Subcutaneous abdominal adipose tissue (tissue), 5 donors: ENCODE data around the gene KNL1.

ENCODE experiments used
- H3K27ac ChIP-seq: one replicate; pipeline ENCODE4 v1.7.0; 2013; ENCODE audit warnings: low read depth, mild to moderate bottlenecking, inconsistent platforms, low read length, moderate library complexity
- H3K27me3 ChIP-seq, 5 donors: one replicate each; pipeline ENCODE4 v1.7.0; 2013; ENCODE audit warnings: low read length in 5 of 5, inconsistent platforms in 1 of 5; ENCODE audit not compliant: control insufficient read depth in 5 of 5, insufficient read depth in 4 of 5
- H3K36me3 ChIP-seq, 5 donors: one replicate each; pipeline ENCODE4 v1.7.0; 2013; ENCODE audit warnings: low read length in 5 of 5; ENCODE audit not compliant: control insufficient read depth in 5 of 5, insufficient read depth in 5 of 5
- H3K4me1 ChIP-seq, 5 donors: one replicate each; pipeline ENCODE4 v1.7.0; 2013; ENCODE audit warnings: low read length in 5 of 5, mild to moderate bottlenecking in 3 of 5, moderate library complexity in 1 of 5; ENCODE audit not compliant: control insufficient read depth in 5 of 5, insufficient read depth in 5 of 5
- H3K4me3 ChIP-seq, 5 donors: one replicate each; pipeline ENCODE4 v1.7.0; 2013; ENCODE audit warnings: low read length in 5 of 5, low read depth in 1 of 5
- H3K9ac ChIP-seq, 5 donors: one replicate each; pipeline ENCODE4 v1.7.0; 2013; ENCODE audit warnings: low read length in 5 of 5, mild to moderate bottlenecking in 4 of 5, moderate library complexity in 3 of 5
- H3K9me3 ChIP-seq, 5 donors: one replicate each; pipeline ENCODE4 v1.7.0; 2013; ENCODE audit warnings: low read length in 5 of 5; ENCODE audit not compliant: control insufficient read depth in 5 of 5
- donor health status: healthy.
- donor health status: healthy.
- donor health status: healthy.
- donor health status: healthy.
- donor health status: healthy.

The KNL1 gene

DNA sequence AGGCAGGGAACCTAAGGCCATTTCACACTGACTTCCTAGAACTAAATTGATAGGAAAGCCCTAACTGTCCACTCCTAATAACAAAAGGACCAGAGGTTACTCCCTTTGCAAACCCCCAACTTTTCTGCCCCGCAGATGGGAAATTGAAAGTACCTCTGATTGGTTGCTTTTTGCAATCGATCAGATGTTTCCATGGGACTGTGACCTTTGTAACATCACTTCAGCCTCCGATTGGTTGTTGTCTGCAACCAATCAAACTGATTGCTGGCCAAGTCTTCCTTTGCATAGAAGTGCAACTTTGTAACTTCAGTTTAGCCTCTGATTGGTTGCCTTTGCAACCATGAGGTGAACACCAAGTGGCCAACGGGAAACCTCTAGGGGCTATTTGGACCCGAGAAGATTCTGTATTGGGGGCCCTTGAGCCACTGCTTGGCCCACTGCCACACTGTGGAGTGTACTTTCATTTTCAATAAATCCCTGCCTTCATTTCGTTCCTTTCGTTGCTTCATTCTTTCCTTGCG lies 11.3 kb upstream of the KNL1 start:
- H3K36me3 ChIP-seq, result no peaks in the 10 kb centered on the region
- peak overlapping the region; percentile 7 for H3K27ac ChIP-seq
- no peaks in the 10 kb centered on the region for H3K27me3 ChIP-seq
- peak overlapping the region in 2 of 5 donors; percentile 46 to 68 for H3K9ac ChIP-seq
- no peaks in the 10 kb centered on the region for H3K9me3 ChIP-seq
- peak overlapping the region; percentile 68 to 77 (median 70) for H3K4me3 ChIP-seq
- peaks cover 0 to 9% (median 6%) of the 10 kb centered on the region in 5 donors for H3K4me1 ChIP-seq

DNA sequence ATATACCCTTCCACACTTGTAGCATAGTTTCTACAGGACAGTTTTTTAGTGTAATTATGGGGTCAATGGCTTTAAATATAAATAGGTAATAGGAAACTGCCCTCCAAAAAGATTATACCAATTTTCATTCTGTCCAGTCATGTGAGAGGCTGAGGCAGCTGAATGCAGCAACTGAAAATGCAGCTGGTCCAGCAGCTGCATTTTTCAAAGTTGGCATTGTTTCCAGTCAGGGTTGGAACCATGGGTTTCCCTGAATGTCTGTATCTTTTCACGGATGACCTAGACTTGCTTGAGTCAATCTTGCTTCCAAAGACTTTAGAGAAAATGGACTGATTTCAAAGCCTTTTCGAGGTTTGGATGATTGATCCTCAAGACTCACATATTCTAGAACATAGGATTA lies 9.9 kb upstream of the KNL1 start:
- no peak overlapping the region for H3K9ac ChIP-seq
- H3K27me3 ChIP-seq, result no peaks in the 10 kb centered on the region
- peaks cover 0 to 9% (median 6%) of the 10 kb centered on the region in 5 donors for H3K4me1 ChIP-seq
- no peaks in the 10 kb centered on the region for H3K9me3 ChIP-seq
- H3K27ac ChIP-seq, result no peak overlapping the region
- H3K36me3 ChIP-seq, result no peaks in the 10 kb centered on the region
- no peak overlapping the region for H3K4me3 ChIP-seq

DNA sequence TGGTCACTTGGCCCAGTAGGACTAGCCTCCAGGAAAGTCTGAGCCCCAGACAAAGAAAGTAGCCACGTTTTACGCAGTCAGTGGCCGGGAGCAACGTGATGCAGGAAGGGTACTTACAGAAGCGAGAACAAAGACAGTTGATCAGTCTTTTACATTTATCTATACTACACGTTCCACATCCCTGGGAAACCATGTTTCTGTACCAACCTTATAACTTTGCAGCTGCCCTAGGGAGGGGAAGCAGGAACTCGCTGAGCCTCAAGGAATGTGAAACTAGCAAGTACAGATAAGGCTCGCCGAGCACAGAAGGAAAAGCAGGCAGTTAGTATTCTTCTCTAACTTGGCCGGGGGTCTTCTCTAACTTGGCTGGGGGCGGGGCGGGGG lies 3.4 kb upstream of the KNL1 start:
- Histone ChIP-seq H3K9me3 (no peaks in the 10 kb centered on the region), H3K4me3 (peak overlapping the region in 1 of 5 donors; percentile 2), H3K4me1 (peaks cover 2 to 16% (median 11%) of the 10 kb centered on the region in 5 donors), H3K27me3 (no peaks in the 10 kb centered on the region), H3K27ac (no peak overlapping the region), H3K36me3 (no peaks in the 10 kb centered on the region), H3K9ac (no peak overlapping the region)

DNA sequence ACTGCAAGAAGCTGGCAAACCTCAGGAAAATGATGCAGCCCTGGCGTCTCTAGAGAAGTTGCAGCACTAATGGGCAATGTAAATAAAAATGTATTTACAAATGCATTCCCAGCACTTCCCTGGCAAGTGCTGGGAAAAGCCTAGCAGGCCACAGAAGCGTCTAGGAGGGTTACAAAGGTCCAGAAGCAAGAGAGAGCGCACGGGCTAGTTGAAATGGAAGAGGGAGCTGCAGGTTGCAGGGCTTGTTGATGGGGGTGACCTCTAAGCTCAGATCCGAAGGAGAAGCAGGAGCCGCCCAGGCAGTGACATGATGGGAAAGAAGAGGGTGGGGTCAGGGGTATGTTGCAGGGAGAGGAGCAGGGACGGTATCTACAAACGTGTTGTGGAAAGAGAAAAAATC lies 2.7 kb upstream of the KNL1 start:
- H3K9ac ChIP-seq, result no peak overlapping the region
- H3K4me1 ChIP-seq, result peaks cover 2 to 16% (median 11%) of the 10 kb centered on the region in 5 donors
- H3K9me3 ChIP-seq, result no peaks in the 10 kb centered on the region
- H3K27me3 ChIP-seq, result no peaks in the 10 kb centered on the region
- H3K36me3 ChIP-seq, result no peaks in the 10 kb centered on the region
- H3K27ac ChIP-seq, result no peak overlapping the region
- H3K4me3 ChIP-seq, result no peak overlapping the region

DNA sequence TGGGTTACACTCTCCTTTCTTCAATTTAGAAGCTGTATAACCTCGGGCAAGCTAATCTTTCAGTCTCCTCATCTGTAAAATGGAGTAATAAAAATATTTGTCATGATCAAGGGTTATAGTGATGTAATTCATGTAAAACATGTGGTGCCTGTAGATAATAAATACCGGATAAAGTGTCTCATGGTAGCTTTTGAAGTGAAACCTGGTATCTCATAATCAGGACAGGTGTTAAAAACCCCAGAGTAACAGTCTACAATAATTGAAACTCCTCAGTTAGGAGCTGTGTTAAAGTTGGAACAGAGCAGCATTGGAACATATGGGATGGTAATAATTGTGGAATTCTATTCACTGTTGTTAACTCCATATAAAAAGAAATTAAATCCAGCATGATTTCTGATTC lies 884 bp upstream of the KNL1 start:
- Histone ChIP-seq H3K9me3 (no peaks in the 10 kb centered on the region), H3K27ac (no peak overlapping the region)

DNA sequence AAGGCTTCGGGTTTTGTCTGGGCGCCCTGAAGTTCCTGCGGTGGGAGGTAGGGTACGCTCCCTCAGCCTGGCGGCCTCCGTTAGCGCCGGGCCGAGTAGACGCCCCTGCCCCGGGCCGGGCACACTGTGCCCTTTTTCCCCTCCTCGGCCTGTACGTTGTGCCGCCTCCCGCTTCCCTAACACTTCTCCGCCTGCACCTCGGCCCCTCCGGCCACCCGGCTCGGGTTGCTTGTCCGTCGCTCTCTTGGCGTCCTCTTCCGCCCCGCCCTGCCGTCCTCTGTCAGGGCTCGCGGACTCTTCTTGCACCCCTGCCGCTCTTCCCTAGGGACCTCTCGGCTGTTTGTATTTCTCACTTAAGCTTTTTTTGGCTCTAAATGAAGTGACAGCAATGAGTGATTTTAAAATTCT lies 384 bp downstream of the KNL1 start:
- Histone ChIP-seq H3K9me3 (no peaks in the 10 kb centered on the region), H3K36me3 (no peaks in the 10 kb centered on the region), H3K4me3 (peak overlapping the region; percentile 75 to 92 (median 89)), H3K27ac (peak overlapping the region; percentile 80), H3K9ac (peak overlapping the region in 4 of 5 donors; percentile 83 to 91 (median 86)), H3K27me3 (no peaks in the 10 kb centered on the region), H3K4me1 (peaks cover 2 to 16% (median 11%) of the 10 kb centered on the region in 5 donors)

More for the DNA sequence above, 884 bp upstream of the KNL1 start:
- no peaks in the 10 kb centered on the region for H3K36me3 ChIP-seq
- peaks cover 2 to 16% (median 11%) of the 10 kb centered on the region in 5 donors for H3K4me1 ChIP-seq
- H3K9ac ChIP-seq, result no peak overlapping the region
- H3K4me3 ChIP-seq, result no peak overlapping the region
- no peaks in the 10 kb centered on the region for H3K27me3 ChIP-seq

DNA sequence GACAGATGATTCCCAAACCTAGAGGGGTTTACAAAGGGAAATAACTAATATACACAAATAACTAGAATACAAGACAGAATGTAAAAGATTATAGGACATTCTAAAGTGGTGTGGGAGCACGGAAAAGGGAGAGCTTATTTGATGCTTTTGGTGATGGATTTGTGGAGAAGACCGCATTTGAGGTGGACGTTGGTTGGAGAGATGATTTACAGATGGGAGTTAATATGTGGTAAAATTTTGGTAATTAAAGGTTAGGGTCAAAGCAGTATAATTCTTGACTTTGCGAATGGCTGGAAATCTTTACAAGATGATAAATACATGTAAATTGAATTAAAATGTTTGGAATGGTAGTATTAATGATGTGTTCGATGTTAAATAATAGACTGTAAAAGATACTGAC lies 1.2 kb downstream of the KNL1 start:
- Histone ChIP-seq H3K36me3 (no peaks in the 10 kb centered on the region), H3K27ac (no peak overlapping the region), H3K9ac (peak overlapping the region in 2 of 5 donors; percentile 48 to 83), H3K4me3 (peak overlapping the region in 1 of 5 donors; percentile 82), H3K27me3 (no peaks in the 10 kb centered on the region), H3K9me3 (no peaks in the 10 kb centered on the region), H3K4me1 (peaks cover 0 to 14% (median 11%) of the 10 kb centered on the region in 5 donors)

DNA sequence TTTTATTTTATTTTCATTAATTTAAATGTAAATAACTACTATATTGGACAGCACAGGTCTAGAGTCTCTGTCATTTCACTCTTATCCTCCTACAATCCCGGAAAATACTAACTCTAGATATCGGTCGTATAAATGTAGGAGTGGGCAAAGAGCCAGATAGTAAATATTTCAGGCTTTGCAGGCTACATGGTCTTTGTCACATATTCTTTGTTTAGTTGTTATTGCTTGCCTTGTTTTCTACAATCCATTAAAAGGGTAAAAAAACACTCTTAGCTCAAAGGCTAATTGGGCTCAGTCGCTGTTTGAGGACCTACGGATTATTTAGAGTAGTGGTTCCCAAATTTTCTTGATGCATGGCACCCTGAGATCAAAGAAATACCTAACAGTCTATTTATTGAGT lies 1.7 kb downstream of the KNL1 start:
- Histone ChIP-seq H3K27me3 (no peaks in the 10 kb centered on the region), H3K36me3 (no peaks in the 10 kb centered on the region), H3K4me1 (peaks cover 0 to 14% (median 11%) of the 10 kb centered on the region in 5 donors), H3K27ac (no peak overlapping the region), H3K9ac (no peak overlapping the region), H3K4me3 (no peak overlapping the region), H3K9me3 (no peaks in the 10 kb centered on the region)

DNA sequence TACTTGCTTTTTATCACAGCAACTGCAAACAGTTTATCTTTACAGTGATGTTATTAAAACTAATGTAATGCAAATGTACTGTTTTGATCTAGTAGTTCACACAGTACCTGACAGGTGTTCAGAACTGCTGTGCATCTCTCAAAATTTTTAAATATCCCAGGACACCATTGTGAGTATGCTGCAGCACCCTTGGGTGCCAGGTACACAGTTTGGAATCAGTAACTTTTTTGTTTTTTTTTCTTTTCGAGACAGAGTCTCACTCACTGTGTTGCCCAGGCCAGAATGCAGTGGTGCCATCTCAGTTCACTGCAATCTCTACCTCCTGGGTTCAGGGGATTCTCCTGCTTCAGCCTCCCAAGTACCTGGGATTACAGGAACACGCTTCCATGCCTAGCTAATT lies 3.0 kb downstream of the KNL1 start:
- Histone ChIP-seq H3K9ac (no peak overlapping the region), H3K4me3 (no peak overlapping the region), H3K9me3 (no peaks in the 10 kb centered on the region), H3K36me3 (no peaks in the 10 kb centered on the region), H3K27ac (no peak overlapping the region), H3K27me3 (no peaks in the 10 kb centered on the region), H3K4me1 (peaks cover 0 to 14% (median 11%) of the 10 kb centered on the region in 5 donors)

DNA sequence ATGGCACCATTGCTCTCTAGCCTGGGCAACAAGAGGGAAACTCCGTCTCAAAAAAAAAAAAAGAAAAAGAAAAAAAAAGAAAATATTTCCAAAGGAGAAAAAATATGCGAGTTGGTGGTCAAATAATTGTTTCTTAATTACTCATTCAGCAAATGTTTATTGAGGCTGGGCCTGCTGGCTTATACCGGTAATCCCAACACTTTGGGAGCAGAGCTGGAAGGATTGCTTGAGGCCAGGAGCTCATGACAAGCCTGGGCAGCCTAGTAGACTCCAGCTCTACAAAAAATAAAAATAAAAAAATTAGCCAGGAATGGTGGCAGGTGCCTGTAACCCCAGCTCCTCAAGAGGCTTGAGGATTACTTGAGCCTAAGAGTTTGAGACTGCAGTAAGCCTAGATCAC lies 4.1 kb downstream of the KNL1 start:
- Histone ChIP-seq H3K27me3 (no peaks in the 10 kb centered on the region), H3K4me3 (no peak overlapping the region)

More for the DNA sequence above, 4.1 kb downstream of the KNL1 start:
- Histone ChIP-seq H3K27ac (no peak overlapping the region), H3K9ac (no peak overlapping the region), H3K4me1 (peaks cover 0 to 14% (median 11%) of the 10 kb centered on the region in 5 donors), H3K36me3 (no peaks in the 10 kb centered on the region), H3K9me3 (no peaks in the 10 kb centered on the region)
